Hepatocyte (in vitro differentiated cells): Measurements from ENCODE around the gene SMOC1. TPM values are rescaled to one million over a fixed set of nuclear protein-coding genes. Genes with fewer than 3 reads are reported as not detected.
A peak's percentile ranks its signal among the peaks of the same experiment; 100 is the strongest.

Experiments used
- DNase-seq: peaks from one replicate; pipeline ENCODE4 v3.0.0-alpha.2; 2016; ENCODE audit warnings: low spot score
- H2AFZ ChIP-seq: fragments of 200-600 bp; sonication (generic); 2 replicates; pipeline ENCODE4 v1.6.0; 2016; ENCODE audit warnings: antibody characterized with exemption, mild to moderate bottlenecking
- H3K27ac ChIP-seq: fragments of 200-600 bp; sonication (generic); 2 replicates; pipeline ENCODE4 v1.5.1; 2016; ENCODE audit warnings: mild to moderate bottlenecking
- H3K27me3 ChIP-seq: fragments of 200-600 bp; sonication (generic); 2 replicates; pipeline ENCODE4 v1.6.1; 2016
- H3K36me3 ChIP-seq: fragments of 200-600 bp; sonication (generic); replicated peaks from 2 replicates; pipeline ENCODE4 v1.5.1; 2016; ENCODE audit warnings: low read depth; ENCODE audit not compliant: insufficient read depth
- H3K4me1 ChIP-seq: fragments of 200-600 bp; sonication (generic); 2 replicates; pipeline ENCODE4 v1.5.1; 2016; ENCODE audit warnings: mild to moderate bottlenecking, moderate library complexity; ENCODE audit not compliant: insufficient read depth
- H3K4me2 ChIP-seq: fragments of 200-600 bp; sonication (generic); 2 replicates; pipeline ENCODE4 v1.6.0; 2016
- H3K4me3 ChIP-seq: fragments of 200-600 bp; sonication (generic); 2 replicates; pipeline ENCODE4 v1.5.1; 2016; ENCODE audit warnings: mild to moderate bottlenecking
- H3K79me2 ChIP-seq: fragments of 200-600 bp; sonication (generic); 2 replicates; pipeline ENCODE4 v1.6.0; 2017; ENCODE audit warnings: mild to moderate bottlenecking
- H3K9me2 ChIP-seq: fragments of 200-600 bp; sonication (generic); replicated peaks from 2 replicates; pipeline ENCODE4 v1.6.0; 2017; ENCODE audit warnings: mild to moderate bottlenecking; ENCODE audit not compliant: insufficient read depth
- H3K9me3 ChIP-seq: fragments of 200-600 bp; sonication (generic); 2 replicates; pipeline ENCODE4 v1.5.1; 2016; ENCODE audit warnings: low read depth, mild to moderate bottlenecking
- H4K20me1 ChIP-seq: fragments of 200-600 bp; sonication (generic); 2 replicates; pipeline ENCODE4 v1.6.0; 2016; ENCODE audit warnings: mild to moderate bottlenecking; ENCODE audit not compliant: insufficient read depth, poor library complexity, severe bottlenecking
- EZH2 ChIP-seq: fragments of 200-600 bp; sonication (generic); IDR thresholded peaks from 2 replicates; pipeline ENCODE4 v1.6.1; 2016; ENCODE audit warnings: antibody characterized with exemption, mild to moderate bottlenecking, borderline replicate concordance
- EZH2phosphoT487 ChIP-seq: fragments of 200-600 bp; sonication (generic); IDR thresholded peaks from one replicate; pipeline ENCODE4 v1.6.1; 2018; ENCODE audit warnings: antibody characterized with exemption, mild to moderate bottlenecking, low read depth, moderate library complexity; ENCODE audit not compliant: unreplicated experiment, severe bottlenecking
- WGBS: methylation state at CpG from one replicate; pipeline ENCODE4 v1.1.6; 2016; ENCODE audit warnings: low lambda C conversion rate; ENCODE audit errors: missing lambda C conversion rate; 5-methylcytosine and 5-hydroxymethylcytosine counted together
- polyA plus RNA-seq: library from polyadenylated mRNA; unstranded; fragments of >200 nt; fragmentation: Nextera tagmentation; extraction: Ambion mirVana; gene quantifications from 2 replicates; pipeline ENCODE4 v1.2.1, GENCODE V29; 2016
- total RNA-seq: library from RNA; depleted of rRNA; stranded (reverse); fragments of >200 nt; gene quantifications from 2 replicates; pipeline ENCODE4 v1.2.3, GENCODE V29; 2014
- TF ChIP-seq, protein P1 (sequence below): fragments of 200-600 bp; sonication (generic); IDR thresholded peaks from 2 replicates; pipeline ENCODE4 v1.5.1; 2016; ENCODE audit warnings: antibody characterized with exemption, mild to moderate bottlenecking; ENCODE audit not compliant: poor library complexity

The SMOC1 gene
- total and polyA plus RNA-seq, 2 experiments from 2014 or later: 2.1 to 6.2 TPM

DNA sequence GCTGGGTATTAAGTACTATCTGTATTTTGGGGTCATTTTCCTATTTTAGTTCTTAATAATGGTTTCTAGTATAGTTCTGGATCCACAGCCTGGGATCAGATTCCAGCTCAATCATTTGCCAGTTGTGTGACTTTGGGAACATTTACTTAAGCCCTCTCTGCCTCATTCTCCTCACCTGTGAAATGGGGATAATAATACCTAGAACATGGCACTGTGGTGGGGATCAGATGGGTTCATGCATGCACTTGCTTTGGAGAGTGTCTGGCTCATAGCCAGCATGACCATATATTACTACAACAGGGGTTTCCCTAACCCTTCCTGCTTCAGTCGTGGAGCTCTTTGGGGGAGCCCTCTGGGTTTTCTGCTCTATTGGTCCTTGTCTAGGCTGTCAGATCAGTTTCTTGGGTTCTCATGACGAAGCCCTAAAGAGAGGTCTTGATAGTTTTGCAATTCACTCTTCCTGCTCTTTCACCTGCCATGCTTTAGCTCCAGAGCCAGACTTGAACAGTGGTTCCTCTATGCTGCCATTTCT, 34.1 kb upstream of the SMOC1 start:
- 85% methylated on average over 2 of the region's 2 CpGs for WGBS
- TF ChIP-seq EZH2: no peak
- no peak for TF ChIP-seq EZH2phosphoT487
- TF ChIP-seq, protein P1, sequence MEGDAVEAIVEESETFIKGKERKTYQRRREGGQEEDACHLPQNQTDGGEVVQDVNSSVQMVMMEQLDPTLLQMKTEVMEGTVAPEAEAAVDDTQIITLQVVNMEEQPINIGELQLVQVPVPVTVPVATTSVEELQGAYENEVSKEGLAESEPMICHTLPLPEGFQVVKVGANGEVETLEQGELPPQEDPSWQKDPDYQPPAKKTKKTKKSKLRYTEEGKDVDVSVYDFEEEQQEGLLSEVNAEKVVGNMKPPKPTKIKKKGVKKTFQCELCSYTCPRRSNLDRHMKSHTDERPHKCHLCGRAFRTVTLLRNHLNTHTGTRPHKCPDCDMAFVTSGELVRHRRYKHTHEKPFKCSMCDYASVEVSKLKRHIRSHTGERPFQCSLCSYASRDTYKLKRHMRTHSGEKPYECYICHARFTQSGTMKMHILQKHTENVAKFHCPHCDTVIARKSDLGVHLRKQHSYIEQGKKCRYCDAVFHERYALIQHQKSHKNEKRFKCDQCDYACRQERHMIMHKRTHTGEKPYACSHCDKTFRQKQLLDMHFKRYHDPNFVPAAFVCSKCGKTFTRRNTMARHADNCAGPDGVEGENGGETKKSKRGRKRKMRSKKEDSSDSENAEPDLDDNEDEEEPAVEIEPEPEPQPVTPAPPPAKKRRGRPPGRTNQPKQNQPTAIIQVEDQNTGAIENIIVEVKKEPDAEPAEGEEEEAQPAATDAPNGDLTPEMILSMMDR: no peak
- H3K9me3 ChIP-seq: no peaks in the 10 kb centered on the region
- no peak overlapping the region for H3K4me2 ChIP-seq
- H2AFZ ChIP-seq: no peak overlapping the region
- no peaks in the 10 kb centered on the region for H3K79me2 ChIP-seq
- H4K20me1 ChIP-seq: no peaks in the 10 kb centered on the region
- no peak overlapping the region for H3K4me3 ChIP-seq
- no peaks in the 10 kb centered on the region for H3K4me1 ChIP-seq
- H3K27ac ChIP-seq: peak overlapping the region; percentile 69
- DNase-seq: no peak
- H3K9me2 ChIP-seq: no peaks in the 10 kb centered on the region
- H3K36me3 ChIP-seq: no peaks in the 10 kb centered on the region
- H3K27me3 ChIP-seq: peaks cover 3% of the 10 kb centered on the region

DNA sequence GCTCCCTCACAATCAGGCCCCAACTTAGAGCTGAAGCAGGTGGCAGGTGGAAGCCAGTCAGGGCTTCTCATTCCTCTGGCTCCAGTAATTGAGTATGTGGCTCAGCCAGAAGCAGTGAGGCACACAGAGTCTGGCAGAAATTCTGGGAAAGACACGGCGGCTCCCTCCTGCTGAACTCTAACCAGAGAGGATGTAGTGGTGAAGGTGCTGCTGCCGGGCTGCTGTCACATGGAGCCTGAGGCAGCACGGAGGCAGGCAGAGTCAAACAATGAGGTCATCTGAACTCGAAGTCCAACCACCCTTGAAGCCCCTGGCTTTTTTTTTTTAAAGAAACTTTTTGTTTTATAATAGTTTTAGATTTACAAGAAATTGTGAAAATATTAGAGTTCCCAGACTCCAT, 33.4 kb upstream of the SMOC1 start:
- DNase-seq: peak; percentile 72
- Histone ChIP-seq H3K27me3 (peaks cover 3% of the 10 kb centered on the region), H3K4me2 (no peak overlapping the region), H2AFZ (no peak overlapping the region), H3K79me2 (no peaks in the 10 kb centered on the region), H3K9me2 (no peaks in the 10 kb centered on the region), H4K20me1 (no peaks in the 10 kb centered on the region), H3K27ac (peak overlapping the region; percentile 69), H3K36me3 (no peaks in the 10 kb centered on the region), H3K4me3 (no peak overlapping the region), H3K4me1 (no peaks in the 10 kb centered on the region), H3K9me3 (no peaks in the 10 kb centered on the region)
- WGBS: 15% methylated on average over 5 of the region's 5 CpGs
- TF ChIP-seq, protein P1: no peak
- no peak for TF ChIP-seq EZH2
- no peak for TF ChIP-seq EZH2phosphoT487

DNA sequence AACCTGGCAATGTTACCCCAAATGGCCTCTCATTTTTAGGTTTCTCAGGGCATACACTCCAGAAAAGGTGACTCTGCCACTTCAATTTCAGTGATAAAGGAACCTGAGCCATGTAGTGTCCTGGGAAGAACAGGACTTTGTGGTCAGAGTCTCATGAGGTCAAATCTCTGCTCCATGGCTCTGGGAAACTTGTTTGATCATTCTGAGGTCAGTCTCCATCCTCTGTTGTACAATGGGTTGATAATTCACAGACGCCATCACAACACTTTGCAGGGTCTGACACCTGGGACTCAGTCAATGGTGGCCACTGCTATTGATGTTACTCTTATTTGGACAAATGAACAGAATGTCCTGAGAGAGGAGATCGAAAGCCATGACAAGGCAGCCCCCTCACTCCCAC, 31.1 kb upstream of the SMOC1 start:
- Histone ChIP-seq H3K27me3 (no peaks in the 10 kb centered on the region), H2AFZ (no peak overlapping the region), H3K4me3 (no peak overlapping the region), H3K36me3 (no peaks in the 10 kb centered on the region), H3K79me2 (no peaks in the 10 kb centered on the region), H3K27ac (no peak overlapping the region), H3K4me1 (no peaks in the 10 kb centered on the region), H3K9me3 (no peaks in the 10 kb centered on the region), H4K20me1 (no peaks in the 10 kb centered on the region), H3K4me2 (no peak overlapping the region), H3K9me2 (no peaks in the 10 kb centered on the region)
- DNase-seq: no peak
- WGBS: 94% methylated on average over 2 of the region's 2 CpGs
- TF ChIP-seq EZH2: no peak
- no peak for TF ChIP-seq EZH2phosphoT487
- TF ChIP-seq, protein P1: no peak
